Adrenal gland (tissue), 5 donors: ENCODE data around the gene NUCKS1.

Experiments
- POLR2A ChIP-seq, 2 donors: fragments of 450-650 bp; IDR thresholded peaks; one replicate each; pipeline ENCODE4 v1.6.1; 2017; ENCODE audit warnings: antibody characterized with exemption in 2 of 2, mild to moderate bottlenecking in 2 of 2, moderate library complexity in 1 of 2
- TF ChIP-seq, protein P1 (sequence below), 6 experiments: fragments of 450-650 bp in 4 of 6; fragments of 200-600 bp in 2 of 6; sonication (generic) in 1 of 6; IDR thresholded peaks; 1 replicate in 5 of 6; 2 replicates in 1 of 6; pipeline versions ENCODE4 v1.5.1 to v1.8.0; 2016 to 2021; ENCODE audit warnings: antibody characterized with exemption in 6 of 6, mild to moderate bottlenecking in 2 of 6, moderate library complexity in 1 of 6
- donor health status: DM: no; HTN: no; CAD: no.

DNA sequence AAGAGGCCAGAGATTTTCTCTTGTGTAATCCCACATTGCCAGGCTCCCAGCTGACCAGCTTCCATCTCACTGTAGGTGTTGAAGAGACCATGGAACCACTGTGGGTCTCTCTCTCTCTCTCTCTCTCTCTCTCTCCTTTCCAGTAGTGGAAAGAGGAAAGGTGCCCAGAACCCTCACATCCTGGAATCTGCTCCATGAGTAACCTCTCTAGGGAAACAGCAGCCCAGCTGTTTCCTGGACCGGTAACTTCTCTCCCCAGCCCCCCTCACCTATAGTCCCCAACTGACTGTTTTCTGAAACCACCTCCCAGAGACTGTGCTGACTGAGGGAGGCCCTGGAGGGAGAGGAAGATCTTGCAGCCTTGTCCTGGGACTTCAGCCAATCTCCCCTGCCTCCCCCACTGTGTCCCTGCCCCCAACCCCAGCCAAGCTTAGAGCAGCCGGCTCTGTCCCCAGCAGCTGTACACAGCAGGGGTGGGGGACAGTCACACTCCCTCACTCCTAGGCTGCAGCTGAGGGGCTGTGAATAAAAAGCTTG lies 49.0 kb downstream of the NUCKS1 start:
- TF ChIP-seq, protein P1, sequence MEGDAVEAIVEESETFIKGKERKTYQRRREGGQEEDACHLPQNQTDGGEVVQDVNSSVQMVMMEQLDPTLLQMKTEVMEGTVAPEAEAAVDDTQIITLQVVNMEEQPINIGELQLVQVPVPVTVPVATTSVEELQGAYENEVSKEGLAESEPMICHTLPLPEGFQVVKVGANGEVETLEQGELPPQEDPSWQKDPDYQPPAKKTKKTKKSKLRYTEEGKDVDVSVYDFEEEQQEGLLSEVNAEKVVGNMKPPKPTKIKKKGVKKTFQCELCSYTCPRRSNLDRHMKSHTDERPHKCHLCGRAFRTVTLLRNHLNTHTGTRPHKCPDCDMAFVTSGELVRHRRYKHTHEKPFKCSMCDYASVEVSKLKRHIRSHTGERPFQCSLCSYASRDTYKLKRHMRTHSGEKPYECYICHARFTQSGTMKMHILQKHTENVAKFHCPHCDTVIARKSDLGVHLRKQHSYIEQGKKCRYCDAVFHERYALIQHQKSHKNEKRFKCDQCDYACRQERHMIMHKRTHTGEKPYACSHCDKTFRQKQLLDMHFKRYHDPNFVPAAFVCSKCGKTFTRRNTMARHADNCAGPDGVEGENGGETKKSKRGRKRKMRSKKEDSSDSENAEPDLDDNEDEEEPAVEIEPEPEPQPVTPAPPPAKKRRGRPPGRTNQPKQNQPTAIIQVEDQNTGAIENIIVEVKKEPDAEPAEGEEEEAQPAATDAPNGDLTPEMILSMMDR (IDR thresholded peaks at IDR 0.05), result no peak
- no peak for TF ChIP-seq POLR2A (IDR thresholded peaks at IDR 0.05)
